Adipocyte (in vitro differentiated cells): ENCODE results near the gene FAM98C.
"Not testable (repeated sequence)": the region's sequence is repeated elsewhere in the genome, so short reads cannot be mapped to it uniquely, and the experiment has no call there.

Source experiments
- DNase-seq: peaks from one replicate; pipeline ENCODE4 v3.0.0-alpha.2; 2015; ENCODE audit warnings: low read depth
- H3K27me3 ChIP-seq: replicated peaks from 2 replicates; pipeline ENCODE4 v1.7.0; 2013; ENCODE audit warnings: mild to moderate bottlenecking, low read length, moderate library complexity; ENCODE audit not compliant: control insufficient read depth, insufficient read depth
- H3K36me3 ChIP-seq: 2 replicates; pipeline ENCODE4 v1.7.0; 2013; ENCODE audit warnings: low read length, mild to moderate bottlenecking, moderate library complexity; ENCODE audit not compliant: control insufficient read depth, insufficient read depth, severe bottlenecking
- H3K4me1 ChIP-seq: 2 replicates; pipeline ENCODE4 v1.7.0; 2013; ENCODE audit warnings: mild to moderate bottlenecking, low read length, moderate library complexity; ENCODE audit not compliant: control insufficient read depth, insufficient read depth
- H3K4me3 ChIP-seq: 2 replicates; pipeline ENCODE4 v1.7.0; 2013; ENCODE audit warnings: mild to moderate bottlenecking, low read length, moderate library complexity
- H3K9ac ChIP-seq: 2 replicates; pipeline ENCODE4 v1.7.0; 2013; ENCODE audit warnings: mild to moderate bottlenecking, low read length, moderate library complexity
- H3K9me3 ChIP-seq: 2 replicates; pipeline ENCODE4 v1.7.0; 2013; ENCODE audit warnings: mild to moderate bottlenecking, low read length, moderate library complexity; ENCODE audit not compliant: control insufficient read depth

Gene FAM98C

GRCh38 chr19:38402623-38402966, 298 bp upstream of the FAM98C start:
- peaks cover 14% of the 10 kb centered on the region for H3K27me3 ChIP-seq
- no peak for DNase-seq
- H3K9me3 ChIP-seq: no peaks in the 10 kb centered on the region
- peak overlapping the region; percentile 62 for H3K9ac ChIP-seq
- H3K36me3 ChIP-seq: peaks cover 7% of the 10 kb centered on the region
- H3K4me1 ChIP-seq: peaks cover 2% of the 10 kb centered on the region
- peak overlapping the region; percentile 90 for H3K4me3 ChIP-seq

GRCh38 chr19:38404858-38405257, 2.0 kb downstream of the FAM98C start:
- no peak for DNase-seq
- peaks cover 9% of the 10 kb centered on the region for H3K27me3 ChIP-seq

GRCh38 chr19:38405276-38405675, 2.4 kb downstream of the FAM98C start:
- DNase-seq: no peak
- Histone ChIP-seq H3K9me3 (no peaks in the 10 kb centered on the region), H3K27me3 (peaks cover 7% of the 10 kb centered on the region), H3K4me3 (no peak overlapping the region), H3K36me3 (peaks cover 7% of the 10 kb centered on the region), H3K9ac (no peak overlapping the region), H3K4me1 (peaks cover 2% of the 10 kb centered on the region)

More at GRCh38 chr19:38404858-38405257, 2.0 kb downstream of the FAM98C start:
- Histone ChIP-seq H3K4me3 (no peak overlapping the region), H3K9ac (no peak overlapping the region), H3K9me3 (no peaks in the 10 kb centered on the region), H3K4me1 (peaks cover 2% of the 10 kb centered on the region), H3K36me3 (peaks cover 7% of the 10 kb centered on the region)

GRCh38 chr19:38409631-38410133, 6.8 kb downstream of the FAM98C start:
- Histone ChIP-seq H3K4me1 (no peaks in the 10 kb centered on the region), H3K27me3 (peaks cover 2% of the 10 kb centered on the region), H3K4me3 (no peak overlapping the region), H3K9ac (no peak overlapping the region), H3K9me3 (no peaks in the 10 kb centered on the region), H3K36me3 (peaks cover 7% of the 10 kb centered on the region)
- DNase-seq: no peak

GRCh38 chr19:38410407-38410806, 7.5 kb downstream of the FAM98C start:
- not testable (repeated sequence) for H3K9ac ChIP-seq, H3K4me3 ChIP-seq, DNase-seq, H3K36me3 ChIP-seq, H3K9me3 ChIP-seq, H3K4me1 ChIP-seq, H3K27me3 ChIP-seq

GRCh38 chr19:38411041-38411712, 8.3 kb downstream of the FAM98C start:
- H3K9me3 ChIP-seq: no peaks in the 10 kb centered on the region
- no peak overlapping the region for H3K9ac ChIP-seq
- peaks cover 7% of the 10 kb centered on the region for H3K36me3 ChIP-seq
- H3K4me1 ChIP-seq: no peaks in the 10 kb centered on the region
- DNase-seq: no peak
- no peak overlapping the region for H3K4me3 ChIP-seq
- H3K27me3 ChIP-seq: peaks cover 7% of the 10 kb centered on the region

GRCh38 chr19:38411898-38412297, 9.0 kb downstream of the FAM98C start:
- not testable (repeated sequence) for H3K9me3 ChIP-seq, DNase-seq, H3K4me1 ChIP-seq, H3K9ac ChIP-seq, H3K36me3 ChIP-seq, H3K4me3 ChIP-seq
- H3K27me3 ChIP-seq: peaks cover 12% of the 10 kb centered on the region

GRCh38 chr19:38412491-38412890, 9.6 kb downstream of the FAM98C start:
- no peak overlapping the region for H3K4me3 ChIP-seq
- H3K9me3 ChIP-seq: no peaks in the 10 kb centered on the region
- H3K4me1 ChIP-seq: no peaks in the 10 kb centered on the region
- H3K9ac ChIP-seq: no peak overlapping the region
- H3K36me3 ChIP-seq: no peaks in the 10 kb centered on the region
- DNase-seq: no peak
- H3K27me3 ChIP-seq: peaks cover 18% of the 10 kb centered on the region

GRCh38 chr19:38412961-38413360, 10.1 kb downstream of the FAM98C start:
- Histone ChIP-seq H3K4me1 (no peaks in the 10 kb centered on the region), H3K4me3 (no peak overlapping the region), H3K27me3 (peaks cover 21% of the 10 kb centered on the region), H3K9me3 (no peaks in the 10 kb centered on the region), H3K36me3 (no peaks in the 10 kb centered on the region), H3K9ac (no peak overlapping the region)
- no peak for DNase-seq

GRCh38 chr19:38413416-38413815, 10.5 kb downstream of the FAM98C start:
- H3K9ac ChIP-seq: no peak overlapping the region
- no peak overlapping the region for H3K4me3 ChIP-seq
- DNase-seq: no peak
- H3K27me3 ChIP-seq: peaks cover 26% of the 10 kb centered on the region
- no peaks in the 10 kb centered on the region for H3K9me3 ChIP-seq
- H3K36me3 ChIP-seq: no peaks in the 10 kb centered on the region
- H3K4me1 ChIP-seq: no peaks in the 10 kb centered on the region

GRCh38 chr19:38417146-38417543, 14.3 kb downstream of the FAM98C start:
- no peaks in the 10 kb centered on the region for H3K4me1 ChIP-seq
- no peak overlapping the region for H3K9ac ChIP-seq
- no peak overlapping the region for H3K4me3 ChIP-seq
- H3K27me3 ChIP-seq: peaks cover 54% of the 10 kb centered on the region
- H3K36me3 ChIP-seq: no peaks in the 10 kb centered on the region
- DNase-seq: no peak
- H3K9me3 ChIP-seq: no peaks in the 10 kb centered on the region
